NCI-H82 treated with DMSO at 0.1 percent for 48 hours (cell line): Measurements from ENCODE around the gene SLMAP.

Source experiments
- DNase-seq: peaks from one replicate; lab custom pipeline; 2025; ENCODE audit not compliant: unreplicated experiment; lab: John Stamatoyannopoulos, UW

SLMAP gene

DNA sequence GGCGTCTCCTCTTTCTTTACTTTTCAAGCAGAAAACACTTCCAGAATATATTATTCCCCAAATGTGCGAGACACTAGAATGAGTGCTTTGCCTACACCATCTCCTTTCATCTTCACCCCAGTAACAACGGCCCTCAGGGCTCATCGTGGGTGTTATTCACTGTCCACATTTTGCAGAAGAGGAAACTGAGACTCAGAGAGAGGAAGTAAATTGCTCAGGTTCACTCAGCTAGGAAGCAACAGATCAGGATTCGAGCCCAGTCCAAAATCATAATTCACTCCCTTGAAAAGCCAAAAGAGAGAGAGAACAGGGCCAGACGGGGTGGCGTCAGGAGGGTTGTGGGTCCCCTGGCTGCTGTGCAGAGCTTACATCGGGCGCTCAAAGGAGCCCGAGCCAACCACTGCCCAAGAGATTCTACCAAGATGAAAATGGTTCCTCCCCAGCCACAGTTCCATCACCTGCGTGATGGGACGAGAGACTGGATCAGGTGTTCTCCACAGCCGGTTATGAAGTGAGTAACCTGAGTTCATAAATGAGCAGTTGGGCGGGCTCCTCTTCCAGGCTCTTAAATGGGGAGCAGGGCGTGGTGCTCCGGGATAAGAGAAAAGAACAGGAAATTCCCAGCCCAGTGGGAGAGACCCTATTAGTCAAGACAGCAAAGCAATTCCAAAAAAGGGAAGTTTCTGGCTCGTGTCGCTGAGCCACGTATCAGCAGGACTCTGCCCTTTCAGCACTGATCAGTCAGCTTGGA lies 203.5 kb downstream of the SLMAP start:
- DNase-seq = no peak

DNA sequence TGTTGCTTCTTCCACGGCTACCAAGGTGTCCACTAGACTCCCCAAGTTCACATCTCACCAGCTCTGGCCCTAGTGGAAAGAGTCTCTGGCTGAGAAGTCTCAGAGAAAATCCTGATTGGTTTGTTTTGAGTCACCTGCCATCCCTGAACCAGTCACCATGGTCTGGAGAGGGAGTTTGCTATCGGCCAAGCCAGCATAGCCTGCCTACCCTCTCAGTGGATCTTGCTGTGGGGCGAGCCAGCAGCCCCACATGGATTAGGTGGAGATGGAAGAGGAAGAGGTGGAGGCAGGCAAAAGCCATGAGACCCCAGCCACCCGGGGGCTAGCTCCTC lies 204.0 kb downstream of the SLMAP start:
- DNase-seq = no peak

DNA sequence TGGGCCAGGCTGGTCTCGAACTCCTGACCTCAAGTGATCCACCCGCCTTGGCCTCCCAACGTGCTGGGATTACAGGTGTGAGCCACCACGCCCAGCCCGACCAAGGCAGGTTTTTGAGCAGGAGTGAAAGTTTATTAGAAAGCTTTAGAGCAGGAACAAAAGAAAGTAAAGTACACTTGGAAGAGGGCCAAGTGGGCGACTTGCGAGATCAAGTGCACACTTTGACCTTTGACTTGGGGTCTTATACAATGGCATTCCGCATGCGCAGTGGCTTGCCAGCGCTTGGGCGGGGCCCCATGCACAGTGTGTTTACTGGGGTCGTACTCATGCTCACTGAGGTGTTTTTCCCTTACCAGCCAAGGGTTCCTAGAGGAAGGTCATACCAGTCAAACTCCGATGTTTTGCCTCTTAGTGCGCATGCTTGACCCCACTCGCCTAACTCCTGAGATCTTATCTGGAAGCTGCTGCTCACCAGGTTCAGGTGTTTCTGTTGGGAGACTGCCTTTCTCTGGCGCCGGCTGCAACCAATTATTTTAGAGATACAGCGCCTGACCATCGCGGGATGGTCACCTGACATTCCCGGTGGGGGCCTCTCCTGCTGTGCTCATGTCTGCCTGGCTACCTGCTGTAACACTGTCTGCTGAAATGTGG lies 205.2 kb downstream of the SLMAP start:
- no peak for DNase-seq

DNA sequence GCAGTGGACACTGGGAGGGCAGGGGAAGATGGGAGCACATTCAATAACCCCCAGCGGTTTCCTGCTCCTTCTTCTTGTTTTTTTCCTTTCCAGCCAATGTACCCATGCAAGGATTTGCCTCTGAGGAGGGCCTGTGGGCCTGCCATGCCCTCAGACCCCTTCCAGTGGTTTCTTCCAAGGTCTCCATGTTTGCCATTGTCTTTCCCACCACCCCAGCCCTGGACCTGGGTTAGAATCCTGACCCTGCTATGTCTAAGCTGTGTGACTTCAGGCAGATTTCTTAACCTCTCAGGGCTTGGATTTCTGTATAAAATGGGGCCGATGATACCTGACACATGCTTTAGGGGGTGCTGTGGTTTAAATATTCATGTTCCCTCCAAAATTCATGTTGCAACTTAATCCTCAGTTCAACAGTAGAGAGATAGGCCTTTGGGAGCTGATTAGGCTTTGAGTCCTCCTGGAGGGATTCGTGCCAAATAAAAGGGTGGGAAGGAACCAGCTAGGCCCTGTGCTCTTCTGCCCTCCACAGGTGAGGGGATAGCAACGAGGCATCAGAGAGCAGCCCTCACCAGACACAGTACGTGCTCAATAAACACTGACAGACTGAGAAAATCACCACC lies 205.8 kb downstream of the SLMAP start:
- DNase-seq = no peak

DNA sequence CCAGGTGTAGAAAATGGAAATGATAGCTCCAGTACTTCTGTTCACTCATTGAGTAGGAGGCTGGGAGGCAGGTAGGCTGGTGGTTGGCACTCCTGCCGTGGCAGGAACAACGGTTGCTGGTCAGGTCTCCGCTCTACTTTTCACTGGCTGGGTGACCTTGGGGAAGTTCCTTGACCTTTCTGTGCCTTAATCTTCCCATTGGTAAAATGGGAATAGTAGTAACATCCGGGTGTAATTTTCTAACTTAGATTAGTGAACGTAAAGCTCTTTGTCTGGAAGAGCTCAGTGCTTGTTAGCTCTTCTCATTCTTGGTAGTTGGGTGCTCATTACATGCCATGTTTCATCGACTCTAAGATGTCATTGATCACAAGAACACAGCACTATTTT lies 206.3 kb downstream of the SLMAP start:
- no peak for DNase-seq

DNA sequence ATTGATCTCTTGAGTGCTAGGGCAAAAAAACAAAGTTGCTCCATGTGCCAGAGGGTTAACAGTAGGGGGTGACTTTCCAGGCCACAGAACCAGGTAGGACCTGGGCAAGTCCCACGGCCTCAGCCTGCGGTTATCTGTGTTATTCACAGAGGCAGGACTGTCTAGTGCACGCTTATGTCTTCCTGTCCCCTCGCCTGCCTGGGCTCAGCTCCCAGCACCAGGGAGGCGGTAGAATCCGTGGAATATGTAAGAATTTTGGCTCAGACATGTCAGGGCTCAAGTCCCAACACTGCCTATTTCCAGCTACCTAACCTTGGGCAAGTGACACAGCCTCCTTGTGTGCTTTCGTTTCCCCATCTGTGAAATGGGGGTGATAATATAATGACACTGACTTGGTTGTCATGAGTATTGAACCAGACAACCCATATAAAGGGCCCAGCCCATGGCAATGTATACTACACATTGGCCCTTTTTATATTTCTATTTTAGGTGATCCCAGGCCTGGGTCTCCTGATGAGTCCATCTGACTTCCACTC lies 207.8 kb downstream of the SLMAP start:
- no peak for DNase-seq

DNA sequence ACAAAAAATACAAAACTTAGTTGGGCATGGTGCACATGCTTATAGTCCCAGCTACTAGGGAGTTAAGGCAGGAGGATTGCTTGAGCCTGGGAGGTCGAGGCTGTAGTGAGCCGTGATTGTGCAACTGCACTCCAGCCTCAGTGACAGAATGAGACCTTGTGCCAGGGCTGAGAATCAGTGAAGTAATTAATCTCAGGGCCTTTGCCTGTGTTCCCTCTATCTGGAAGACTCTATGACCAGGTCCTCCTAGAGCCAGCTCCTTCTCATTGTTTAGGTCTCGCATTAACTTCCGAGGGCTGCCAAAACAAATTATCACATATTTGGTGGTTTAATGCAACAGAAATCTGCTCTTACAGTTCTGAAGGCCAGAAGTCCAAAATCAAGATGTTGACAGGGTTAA lies 210.7 kb downstream of the SLMAP start:
- DNase-seq = no peak

DNA sequence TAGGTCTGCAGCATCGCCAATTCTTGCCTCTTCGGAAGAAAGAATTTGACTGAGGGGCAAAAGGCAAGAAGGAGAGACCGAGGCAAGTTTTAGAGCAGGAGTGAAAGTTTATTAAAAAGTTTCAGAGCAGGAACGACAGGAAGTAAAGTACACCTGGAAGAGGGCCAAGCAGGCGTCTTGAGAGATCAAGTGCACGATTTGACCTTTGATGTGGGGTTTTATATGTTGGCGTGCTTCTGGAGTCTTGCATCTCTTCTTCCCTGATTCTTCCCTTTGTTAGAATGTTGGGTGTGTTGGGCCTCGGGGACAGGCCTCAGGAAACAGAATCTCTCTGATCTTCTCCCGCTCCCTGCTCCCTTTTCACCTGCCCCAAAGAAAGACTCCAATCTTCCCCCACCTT lies 211.5 kb downstream of the SLMAP start:
- no peak for DNase-seq

DNA sequence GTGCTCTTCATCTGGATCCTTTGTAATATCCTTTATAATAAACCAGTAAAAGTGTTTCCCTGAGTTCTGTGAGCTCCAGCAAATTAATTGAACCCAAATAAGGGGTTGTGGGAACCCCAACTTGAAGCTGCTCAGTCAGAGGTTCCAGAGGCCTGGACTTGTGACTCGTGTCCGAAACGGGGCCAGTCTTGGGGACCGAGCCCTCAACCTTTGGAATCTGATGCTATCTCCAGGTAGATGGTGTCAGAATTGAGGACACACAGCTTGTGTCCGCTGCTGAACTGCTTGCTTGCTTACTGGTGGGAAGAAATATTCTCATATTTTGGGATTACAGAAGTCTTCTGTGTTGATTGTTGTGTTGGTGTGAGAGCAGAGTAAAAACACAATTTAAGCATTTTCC lies 212.4 kb downstream of the SLMAP start:
- no peak for DNase-seq

DNA sequence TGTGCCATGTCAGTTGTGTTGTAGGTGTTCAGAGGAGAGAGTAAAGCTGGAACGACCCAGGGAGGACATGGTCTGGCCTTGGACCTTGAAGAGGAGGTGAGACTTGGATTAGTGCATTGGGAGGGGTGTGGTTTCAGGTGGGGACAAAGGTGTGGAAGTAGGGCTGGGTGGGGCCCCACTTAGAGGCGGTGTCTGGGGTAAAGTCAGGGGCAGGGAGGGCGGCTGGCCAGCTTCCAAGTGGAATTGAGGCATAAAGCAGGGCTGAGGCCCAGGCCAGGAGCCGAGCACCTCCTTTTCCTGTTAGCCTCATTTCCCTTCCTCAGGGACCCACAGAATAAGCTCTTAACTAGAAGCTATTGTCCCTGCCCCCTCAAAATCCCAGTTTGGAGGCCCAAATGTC lies 215.9 kb downstream of the SLMAP start:
- DNase-seq = no peak

DNA sequence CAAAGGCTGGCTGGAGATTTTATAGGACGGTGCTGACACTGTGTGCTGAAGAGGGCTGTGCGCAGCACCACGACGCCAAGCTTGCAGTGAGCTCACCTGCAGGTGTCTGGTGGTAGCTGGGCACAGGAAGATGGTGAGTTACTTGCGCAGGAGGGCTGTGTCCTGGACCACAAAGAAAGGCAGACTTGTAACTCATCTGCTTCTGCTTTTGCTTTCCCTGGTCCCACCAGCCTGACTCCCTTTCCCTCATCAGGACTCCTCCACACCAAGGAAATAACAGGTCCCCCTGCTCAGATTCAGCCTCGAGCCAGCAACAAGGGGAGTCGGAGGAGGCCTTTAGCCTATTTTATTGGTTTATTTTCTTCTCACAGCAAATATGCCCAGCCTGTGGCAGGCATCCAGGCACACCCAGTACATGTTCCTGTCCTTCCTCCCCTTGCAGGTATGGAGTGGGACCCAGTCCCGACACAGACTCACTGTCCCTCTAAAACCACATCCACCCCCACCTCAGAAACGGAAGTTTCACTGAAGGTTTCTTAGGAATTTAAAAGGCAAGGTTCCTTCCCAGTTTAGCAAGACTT lies 216.5 kb downstream of the SLMAP start:
- DNase-seq = no peak

DNA sequence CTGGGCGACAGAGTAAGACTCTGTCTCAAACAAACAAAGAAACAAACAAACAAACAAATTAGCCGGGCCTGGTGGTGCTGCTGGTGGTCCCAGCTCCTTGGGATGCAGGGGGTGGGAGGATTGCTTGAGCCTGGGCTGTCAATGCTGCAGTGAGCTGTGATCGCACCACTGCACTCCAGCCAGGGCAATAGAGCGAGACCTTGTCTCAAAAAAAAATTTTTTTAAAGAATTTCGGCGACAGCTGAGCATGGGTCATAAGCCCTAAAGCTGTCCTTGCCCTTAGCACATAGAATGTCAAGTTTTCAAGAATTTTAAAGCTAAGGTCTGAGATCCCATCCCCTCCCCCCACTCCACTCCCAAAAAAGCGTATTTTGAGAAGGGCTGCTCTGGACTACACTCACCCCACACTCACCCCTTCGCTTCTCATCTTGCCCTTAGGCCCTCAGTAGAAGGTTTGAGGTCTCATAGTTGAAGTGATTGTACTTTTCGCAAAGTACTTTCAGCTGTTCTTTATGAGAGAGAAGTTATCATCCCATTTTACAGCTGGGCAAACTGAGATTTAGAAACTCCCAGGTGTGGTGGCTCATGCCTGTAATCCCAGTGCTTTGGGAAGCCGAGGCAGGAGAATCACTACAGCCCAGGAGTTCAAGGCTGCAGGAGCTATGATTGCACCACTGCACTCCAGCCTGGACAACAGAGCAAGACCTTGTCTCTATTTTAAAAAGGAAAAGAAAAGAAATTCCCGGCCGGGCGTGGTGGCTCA lies 217.8 kb downstream of the SLMAP start:
- no peak for DNase-seq

DNA sequence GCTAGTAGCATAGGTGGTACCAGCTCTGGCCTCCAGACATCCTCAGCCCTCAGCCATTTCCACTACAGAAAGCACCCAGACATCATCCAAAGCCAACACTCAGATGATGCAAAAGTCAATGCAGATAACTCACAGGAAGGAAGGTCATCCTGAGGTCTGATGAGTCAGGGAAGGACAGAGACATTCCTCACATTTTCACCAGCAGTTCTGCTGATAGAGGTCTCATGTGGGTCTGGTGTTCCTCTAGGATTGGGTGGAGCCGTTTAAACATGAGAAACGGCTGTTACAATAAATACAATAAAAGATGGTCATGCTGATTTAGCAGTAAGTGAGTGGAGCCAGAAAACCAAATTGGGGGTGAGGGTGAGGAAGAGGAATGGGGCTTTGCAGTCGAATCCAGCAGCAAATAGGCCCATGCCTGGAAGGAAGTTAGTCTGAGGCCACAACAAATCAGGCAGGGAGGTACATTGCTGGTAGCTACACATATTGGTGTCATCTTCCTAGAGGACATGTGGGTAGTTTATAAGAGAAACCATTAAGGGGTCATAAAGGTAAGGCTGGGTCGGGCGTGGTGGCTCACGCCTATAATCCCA lies 218.8 kb downstream of the SLMAP start:
- no peak for DNase-seq

DNA sequence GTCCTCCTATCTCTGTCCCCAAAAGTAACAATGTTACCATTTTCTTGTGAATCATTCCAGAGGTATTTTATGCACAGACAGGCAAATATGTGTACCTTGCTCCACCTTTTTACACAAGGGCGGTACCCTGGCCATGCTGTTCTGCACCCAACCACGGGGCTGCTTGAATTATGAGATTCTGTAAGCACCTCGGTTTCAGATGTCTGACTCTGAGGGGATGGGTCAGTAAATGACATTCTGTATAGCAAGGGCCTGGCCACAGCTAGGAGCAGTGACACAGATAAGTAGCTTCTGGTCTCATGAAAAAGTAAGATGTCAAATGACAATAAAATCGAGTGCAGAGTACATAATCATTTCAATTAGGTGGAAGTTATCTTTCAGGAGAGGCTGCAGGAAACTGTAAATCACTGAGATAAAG lies 221.7 kb downstream of the SLMAP start:
- no peak for DNase-seq

DNA sequence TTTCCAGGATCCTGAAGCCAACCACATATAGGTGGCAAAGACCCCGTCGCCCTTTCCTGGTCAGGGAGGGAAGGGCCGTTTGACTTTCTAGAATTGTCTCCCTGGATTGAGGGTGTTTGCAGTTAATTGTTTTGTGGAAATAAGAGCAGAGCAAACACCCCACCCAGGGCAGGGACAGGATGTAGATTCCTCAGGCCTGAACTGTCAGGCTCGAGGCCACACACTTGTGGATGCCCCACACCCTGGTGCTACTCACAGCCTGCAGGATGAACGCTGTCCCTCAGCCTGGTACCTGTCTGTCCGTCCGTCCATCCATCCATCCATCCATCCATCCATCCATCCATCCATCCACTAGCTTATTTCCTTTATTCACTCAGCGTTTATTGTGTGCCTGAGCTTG lies 222.2 kb downstream of the SLMAP start:
- DNase-seq = no peak
